Testis (tissue), 2 donors: ENCODE results near the gene ARID2.

ENCODE experiments used
- CTCF ChIP-seq, 3 experiments: fragments of 450-650 bp in 2 of 3; fragments of 200-600 bp in 1 of 3; sonication (generic) in 1 of 3; IDR thresholded peaks; one replicate each; pipeline ENCODE4 v1.5.1; 2016 to 2019; ENCODE audit warnings: antibody characterized with exemption in 3 of 3, mild to moderate bottlenecking in 2 of 3, moderate library complexity in 1 of 3
- POLR2A ChIP-seq: fragments of 450-650 bp; IDR thresholded peaks from one replicate; pipeline ENCODE4 v1.6.1; 2017; ENCODE audit warnings: antibody characterized with exemption, mild to moderate bottlenecking, moderate library complexity

GRCh38 chr12:45928309-45928708 is 198.8 kb downstream of the ARID2 start:
- TF ChIP-seq CTCF (IDR thresholded peaks at IDR 0.05) = no peak
- TF ChIP-seq POLR2A = no peak
